ENCODE results near the gene CSAD.

- TF ChIP-seq CTCF (IDR thresholded peaks at IDR 0.05): no peak
- no peak for TF ChIP-seq POLR2A (IDR thresholded peaks at IDR 0.05)
These were observed 38.0 kb upstream of the CSAD start for GRCh38 chr12:53218551-53219291.

Measured in uterus (tissue), 2 donors.